Parathyroid adenoma (tissue), 2 donors: Measurements from ENCODE around the gene TAF1B.

Source experiments
- H2AFZ ChIP-seq: fragments of 300-600 bp; sonication (generic); one replicate; pipeline ENCODE4 v1.7.0; 2017; ENCODE audit warnings: antibody characterized with exemption, mild to moderate bottlenecking
- H3K27ac ChIP-seq: fragments of 300-600 bp; sonication (generic); one replicate; pipeline ENCODE4 v1.7.0; 2017
- H3K27me3 ChIP-seq: fragments of 300-600 bp; sonication (generic); one replicate; pipeline ENCODE4 v1.7.0; 2017; ENCODE audit warnings: low read length; ENCODE audit not compliant: control insufficient read depth, insufficient read depth
- H3K36me3 ChIP-seq: fragments of 300-600 bp; sonication (generic); one replicate; pipeline ENCODE4 v1.7.0; 2017; ENCODE audit warnings: low read length; ENCODE audit not compliant: control insufficient read depth, insufficient read depth
- H3K4me1 ChIP-seq: fragments of 300-600 bp; sonication (generic); one replicate; pipeline ENCODE4 v1.7.0; 2017; ENCODE audit warnings: control low read depth
- H3K4me2 ChIP-seq: fragments of 300-600 bp; sonication (generic); one replicate; pipeline ENCODE4 v1.7.0; 2017; ENCODE audit warnings: low read length
- H3K4me3 ChIP-seq: fragments of 300-600 bp; sonication (generic); one replicate; pipeline ENCODE4 v1.7.0; 2017; ENCODE audit warnings: low read depth, low read length
- H3K79me2 ChIP-seq: fragments of 300-600 bp; sonication (generic); one replicate; pipeline ENCODE4 v1.7.0; 2017; ENCODE audit warnings: control low read depth
- H3K9ac ChIP-seq: fragments of 300-600 bp; sonication (generic); one replicate; pipeline ENCODE4 v1.7.0; 2017; ENCODE audit warnings: mild to moderate bottlenecking
- H3K9me3 ChIP-seq: fragments of 300-600 bp; sonication (generic); one replicate; pipeline ENCODE4 v1.7.0; 2017; ENCODE audit warnings: low read length; ENCODE audit not compliant: control insufficient read depth
- TF ChIP-seq, protein P1 (sequence below): fragments of 300-600 bp; sonication (generic); IDR thresholded peaks from one replicate; pipeline ENCODE4 v1.7.0; 2017; ENCODE audit warnings: antibody characterized with exemption, mild to moderate bottlenecking
- donor health status: primary hyperparathyroidism.

TAF1B gene

DNA sequence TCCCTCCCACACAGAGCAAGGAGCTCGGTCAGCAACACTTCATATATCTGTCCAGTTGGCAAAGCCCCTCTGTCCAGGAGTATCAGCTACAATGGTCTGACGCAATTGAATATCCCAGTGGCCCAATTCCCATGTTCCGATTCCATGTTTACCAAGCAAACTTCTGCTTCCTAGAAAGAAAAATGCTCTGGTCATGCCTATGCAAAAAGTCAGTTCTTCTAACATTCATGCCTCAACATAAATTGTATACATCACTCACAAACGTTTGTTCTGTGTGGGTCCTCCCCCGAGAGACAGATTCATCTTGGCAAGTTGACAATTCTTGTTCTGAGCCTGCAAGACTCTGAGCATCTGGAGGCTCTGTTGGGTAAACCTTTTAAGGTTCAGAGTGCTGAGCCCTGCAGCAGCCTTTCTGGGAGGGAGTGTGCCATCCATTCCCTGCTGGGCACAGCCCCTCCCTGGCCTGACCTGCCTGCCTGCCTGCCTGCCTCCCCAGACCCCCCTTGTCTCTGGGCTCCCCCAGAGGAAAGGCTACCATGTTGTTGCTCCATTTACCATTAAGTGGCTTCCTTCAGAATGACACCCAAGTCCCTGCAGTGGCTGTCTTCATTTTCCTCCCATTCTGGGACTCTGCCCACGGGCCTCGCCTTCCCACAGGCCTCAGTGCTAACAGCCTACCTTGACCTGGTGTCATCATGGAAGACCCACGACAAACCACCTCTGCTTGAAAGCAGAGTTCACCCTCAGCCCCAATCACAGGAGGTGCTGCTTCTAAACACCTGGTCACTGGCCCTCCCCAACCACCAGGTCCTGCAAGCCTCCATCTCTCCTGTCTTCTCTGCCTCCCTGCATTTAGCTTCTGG lies 37.6 kb upstream of the TAF1B start:
- Histone ChIP-seq H3K4me2 (no peak overlapping the region), H3K27ac (no peak overlapping the region), H3K9me3 (no peaks in the 10 kb centered on the region), H3K4me3 (no peak overlapping the region), H3K4me1 (peaks cover 15% of the 10 kb centered on the region), H2AFZ (no peak overlapping the region), H3K27me3 (no peaks in the 10 kb centered on the region), H3K36me3 (no peaks in the 10 kb centered on the region), H3K79me2 (no peaks in the 10 kb centered on the region), H3K9ac (no peak overlapping the region)
- TF ChIP-seq, protein P1, sequence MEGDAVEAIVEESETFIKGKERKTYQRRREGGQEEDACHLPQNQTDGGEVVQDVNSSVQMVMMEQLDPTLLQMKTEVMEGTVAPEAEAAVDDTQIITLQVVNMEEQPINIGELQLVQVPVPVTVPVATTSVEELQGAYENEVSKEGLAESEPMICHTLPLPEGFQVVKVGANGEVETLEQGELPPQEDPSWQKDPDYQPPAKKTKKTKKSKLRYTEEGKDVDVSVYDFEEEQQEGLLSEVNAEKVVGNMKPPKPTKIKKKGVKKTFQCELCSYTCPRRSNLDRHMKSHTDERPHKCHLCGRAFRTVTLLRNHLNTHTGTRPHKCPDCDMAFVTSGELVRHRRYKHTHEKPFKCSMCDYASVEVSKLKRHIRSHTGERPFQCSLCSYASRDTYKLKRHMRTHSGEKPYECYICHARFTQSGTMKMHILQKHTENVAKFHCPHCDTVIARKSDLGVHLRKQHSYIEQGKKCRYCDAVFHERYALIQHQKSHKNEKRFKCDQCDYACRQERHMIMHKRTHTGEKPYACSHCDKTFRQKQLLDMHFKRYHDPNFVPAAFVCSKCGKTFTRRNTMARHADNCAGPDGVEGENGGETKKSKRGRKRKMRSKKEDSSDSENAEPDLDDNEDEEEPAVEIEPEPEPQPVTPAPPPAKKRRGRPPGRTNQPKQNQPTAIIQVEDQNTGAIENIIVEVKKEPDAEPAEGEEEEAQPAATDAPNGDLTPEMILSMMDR = no peak

DNA sequence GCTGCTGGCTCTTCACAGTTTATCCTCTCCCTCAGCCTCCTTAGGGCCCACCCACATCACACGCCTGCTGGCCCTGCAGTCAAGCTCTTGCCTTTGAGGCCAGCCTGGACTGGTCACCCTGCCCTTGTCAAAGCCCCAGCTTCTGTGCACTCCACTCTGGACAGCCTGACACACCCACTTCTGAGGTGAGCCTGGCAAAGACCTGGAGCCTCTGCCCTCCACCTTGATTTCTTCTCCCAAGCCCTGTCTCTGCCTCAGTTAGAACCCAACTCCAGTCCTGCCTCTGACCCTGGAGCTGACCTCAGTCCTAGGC lies 37.0 kb upstream of the TAF1B start:
- TF ChIP-seq, protein P1 = no peak
- Histone ChIP-seq H3K4me2 (no peak overlapping the region), H3K27me3 (no peaks in the 10 kb centered on the region), H2AFZ (no peak overlapping the region), H3K9me3 (no peaks in the 10 kb centered on the region), H3K36me3 (no peaks in the 10 kb centered on the region), H3K27ac (no peak overlapping the region), H3K9ac (no peak overlapping the region), H3K4me1 (peaks cover 15% of the 10 kb centered on the region), H3K4me3 (no peak overlapping the region), H3K79me2 (no peaks in the 10 kb centered on the region)

DNA sequence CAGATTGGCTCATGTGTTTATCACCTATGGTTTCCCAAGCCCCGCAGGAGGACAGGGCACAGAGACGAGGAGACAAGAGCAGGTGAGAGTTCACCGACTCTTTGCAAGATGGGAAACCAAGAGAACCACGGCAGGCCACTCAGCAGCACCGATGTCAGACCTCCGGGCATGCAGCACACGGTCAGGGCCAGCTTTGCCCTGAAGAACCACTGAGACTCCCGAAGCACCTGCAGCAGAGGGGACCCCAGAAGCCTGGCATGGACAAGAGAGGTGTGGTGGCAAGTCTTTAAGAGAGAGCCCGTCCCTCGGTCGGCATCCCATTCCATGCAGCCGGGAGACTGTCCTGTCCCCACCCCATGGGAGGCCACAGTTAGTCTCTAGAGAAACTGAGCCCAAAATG lies 36.6 kb upstream of the TAF1B start:
- Histone ChIP-seq H3K79me2 (no peaks in the 10 kb centered on the region), H3K27ac (no peak overlapping the region), H3K4me1 (peaks cover 15% of the 10 kb centered on the region), H2AFZ (no peak overlapping the region), H3K4me2 (no peak overlapping the region), H3K4me3 (no peak overlapping the region), H3K27me3 (no peaks in the 10 kb centered on the region), H3K9ac (no peak overlapping the region), H3K9me3 (no peaks in the 10 kb centered on the region), H3K36me3 (no peaks in the 10 kb centered on the region)
- TF ChIP-seq, protein P1 = no peak

DNA sequence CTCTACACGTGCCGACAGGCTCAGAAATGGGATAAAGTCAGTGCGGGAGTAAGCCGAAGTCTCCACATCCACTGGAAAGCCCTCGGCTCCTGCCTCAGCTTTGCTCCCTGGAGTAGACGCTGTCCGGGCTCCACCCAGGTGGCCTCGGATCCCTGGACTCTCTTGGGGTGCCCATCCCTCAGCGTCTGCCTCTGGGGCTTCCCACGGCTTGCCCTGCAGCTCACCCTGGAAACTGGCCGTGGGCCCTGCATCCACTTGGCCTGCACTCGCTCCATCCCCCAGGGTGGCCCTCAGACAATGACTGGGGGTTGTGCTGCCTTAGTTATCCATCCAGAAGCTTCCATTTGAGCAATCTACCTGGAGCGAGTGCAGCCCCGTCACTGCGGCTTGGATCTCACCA lies 36.2 kb upstream of the TAF1B start:
- H3K4me1 ChIP-seq = peaks cover 15% of the 10 kb centered on the region
- no peak overlapping the region for H3K9ac ChIP-seq
- H3K4me2 ChIP-seq = no peak overlapping the region
- no peak overlapping the region for H2AFZ ChIP-seq
- H3K4me3 ChIP-seq = no peak overlapping the region
- H3K27me3 ChIP-seq = no peaks in the 10 kb centered on the region
- no peaks in the 10 kb centered on the region for H3K9me3 ChIP-seq
- H3K27ac ChIP-seq = no peak overlapping the region
- TF ChIP-seq, protein P1 = no peak
- no peaks in the 10 kb centered on the region for H3K79me2 ChIP-seq
- H3K36me3 ChIP-seq = no peaks in the 10 kb centered on the region
